AG04450 (cell line): Measurements from ENCODE around the gene CORO2B. TPM values are rescaled to one million over a fixed set of nuclear protein-coding genes. Genes with fewer than 3 reads are reported as not detected.

Experiments
- CTCF ChIA-PET: fragments of 300-600, 350-600 bp; formaldehyde crosslinking; extraction: SDS; loops from one replicate; lab custom pipeline; 2022; ENCODE audit warnings: antibody characterized with exemption, inconsistent platforms; lab: Charles Lee
- POLR2A ChIA-PET: fragments of 350-600 bp; formaldehyde crosslinking; extraction: SDS; loops from one replicate; lab custom pipeline; 2021; ENCODE audit warnings: antibody characterized with exemption, inconsistent platforms; lab: Yijun Ruan, JAX
- DNase-seq: peaks from one replicate; pipeline ENCODE4 v3.0.0-alpha.2; 2011; ENCODE audit warnings: low read depth, low spot score
- H3K27ac ChIP-seq: one replicate; pipeline ENCODE4 v1.5.1; 2012; ENCODE audit warnings: low read depth, low read length, control low read depth
- H3K27me3 ChIP-seq: one replicate; pipeline ENCODE4 v1.6.0; 2012; ENCODE audit warnings: low read length; ENCODE audit not compliant: control insufficient read depth, insufficient read depth
- H3K4me3 ChIP-seq: 2 replicates; pipeline ENCODE4 v1.5.1; 2011; ENCODE audit warnings: mild to moderate bottlenecking, low read depth, low read length, control low read depth
- H3K9me3 ChIP-seq: 2 replicates; pipeline ENCODE4 v1.5.1; 2012; ENCODE audit warnings: low read length; ENCODE audit not compliant: control insufficient read depth, insufficient read depth
- CTCF ChIP-seq: IDR thresholded peaks from 2 replicates; pipeline ENCODE4 v1.5.1; 2011; ENCODE audit warnings: low read depth, low read length, control low read depth, inconsistent platforms
- polyA plus RNA-seq: library from polyadenylated mRNA; depleted of rRNA; stranded (reverse); fragments of >200 nt; gene quantifications from 2 replicates; pipeline ENCODE4 v1.2.3, GENCODE V29; 2011

The CORO2B gene
- polyA plus RNA-seq, 1 experiment, result 16.1 TPM

- CTCF ChIA-PET, result interaction anchor here (0.9 to 1.6 kb wide), 2 partner anchors 16 kb away, joined by 3 to 4 read pairs; no protein-coding TSS in a partner anchor
Observed at GRCh38 chr15:68635141-68635540, 56.3 kb downstream of the CORO2B start.

GRCh38 chr15:68636256-68636655 is 57.5 kb downstream of the CORO2B start:
- TF ChIP-seq CTCF, result no peak
- Histone ChIP-seq H3K4me3 (no peak overlapping the region), H3K27me3 (no peaks in the 10 kb centered on the region), H3K9me3 (no peaks in the 10 kb centered on the region), H3K27ac (no peak overlapping the region)
- DNase-seq, result no peak
- CTCF ChIA-PET, result interaction anchor here (1.1 to 1.6 kb wide), 3 partner anchors 15 to 86 kb away, joined by 4 to 5 read pairs (median 4); no protein-coding TSS in a partner anchor
- POLR2A ChIA-PET, result no interaction called here

More at GRCh38 chr15:68635141-68635540, 56.3 kb downstream of the CORO2B start:
- no peak for DNase-seq
- TF ChIP-seq CTCF, result no peak
- Histone ChIP-seq H3K27me3 (no peaks in the 10 kb centered on the region), H3K9me3 (no peaks in the 10 kb centered on the region), H3K4me3 (no peak overlapping the region), H3K27ac (no peak overlapping the region)
- POLR2A ChIA-PET, result no interaction called here

GRCh38 chr15:68637767-68638404 is 59.1 kb downstream of the CORO2B start:
- Histone ChIP-seq H3K4me3 (no peak overlapping the region), H3K27ac (peak overlapping the region; percentile 57), H3K9me3 (no peaks in the 10 kb centered on the region), H3K27me3 (no peaks in the 10 kb centered on the region)
- no peak for TF ChIP-seq CTCF
- DNase-seq, result no peak
- ChIA-PET CTCF (interaction anchor here (0.6 to 2.1 kb wide), 4 partner anchors 36 to 88 kb away, joined by 3 to 8 read pairs (median 3); no protein-coding TSS in a partner anchor), POLR2A (interaction anchor here (0.6 to 1.7 kb wide), 5 partner anchors 10 to 49 kb away, joined by 3 to 7 read pairs (median 6); no protein-coding TSS in a partner anchor)

GRCh38 chr15:68638953-68639515 is 60.2 kb downstream of the CORO2B start:
- ChIA-PET POLR2A (interaction anchor here (1.7 kb wide), 1 partner anchor 20 kb away, joined by 6 read pairs; no protein-coding TSS in a partner anchor), CTCF (interaction anchor here (0.7 to 1.6 kb wide), 5 partner anchors 12 to 203 kb away, joined by 3 to 6 read pairs (median 3); no protein-coding TSS in a partner anchor)
- Histone ChIP-seq H3K27ac (peak overlapping the region; percentile 55), H3K4me3 (no peak overlapping the region), H3K27me3 (no peaks in the 10 kb centered on the region), H3K9me3 (no peaks in the 10 kb centered on the region)
- DNase-seq, result no peak
- TF ChIP-seq CTCF, result no peak
